ENCODE results near the gene PIM2.
"Not testable (repeated sequence)": the region's sequence is repeated elsewhere in the genome, so short reads cannot be mapped to it uniquely, and the experiment has no call there.

The PIM2 gene

DNA sequence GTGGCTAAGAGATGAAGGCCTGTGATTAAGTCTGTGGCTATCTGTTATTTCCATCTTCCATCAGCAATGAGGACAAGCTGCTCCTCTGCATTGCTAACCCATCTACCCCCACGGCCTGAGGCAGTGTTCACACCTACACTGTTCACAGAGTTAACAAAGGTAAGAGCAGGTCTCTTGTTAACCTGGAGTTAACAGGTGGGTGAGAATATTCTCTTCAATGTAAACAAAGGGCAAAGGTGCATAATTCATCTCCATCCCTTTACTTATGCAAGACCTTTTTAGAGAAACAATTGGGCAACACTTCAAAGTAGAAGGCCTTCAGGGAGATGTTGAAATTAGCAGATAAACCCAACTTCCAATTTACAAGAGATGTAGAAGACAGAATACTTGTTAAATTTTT, 10.2 kb downstream of the PIM2 start:
- DNase-seq (ENCODE audit: low read depth in 2 of 2): no peak

DNA sequence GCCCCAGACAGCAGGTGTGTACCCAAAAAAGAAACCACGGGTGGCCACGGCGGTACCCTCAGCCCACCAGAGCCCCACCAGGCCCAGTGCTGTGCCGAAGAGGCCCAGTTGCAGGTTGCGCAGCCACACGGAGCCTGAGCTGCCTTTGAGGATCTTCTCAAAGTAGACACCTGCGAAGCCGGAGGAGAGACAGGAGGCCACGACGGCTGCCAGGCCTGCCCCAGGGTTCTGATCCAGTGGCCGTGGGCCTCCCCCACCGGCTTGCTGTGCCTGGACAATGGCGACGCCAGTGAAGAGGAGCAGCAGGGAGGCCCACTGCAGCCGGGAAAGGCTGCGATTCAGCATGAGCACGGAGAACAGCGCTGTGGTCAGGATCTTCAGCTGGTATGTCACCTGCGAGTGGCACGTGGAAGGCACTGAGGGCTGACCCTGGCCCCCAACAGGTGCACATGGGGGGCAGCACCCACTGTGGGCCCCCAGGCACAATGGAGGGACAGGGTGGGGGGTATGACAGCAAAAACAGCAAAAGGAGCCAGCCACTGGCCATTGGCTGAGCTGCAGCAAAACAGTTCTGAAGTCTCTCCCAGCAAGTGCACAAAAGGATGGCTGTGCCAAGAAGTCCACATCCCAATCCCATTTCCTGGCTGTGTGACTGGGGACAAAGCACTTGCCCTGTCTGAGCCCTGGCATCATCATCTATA, 13.6 kb downstream of the PIM2 start:
- no peak for DNase-seq (ENCODE audit: low read depth in 2 of 2)

DNA sequence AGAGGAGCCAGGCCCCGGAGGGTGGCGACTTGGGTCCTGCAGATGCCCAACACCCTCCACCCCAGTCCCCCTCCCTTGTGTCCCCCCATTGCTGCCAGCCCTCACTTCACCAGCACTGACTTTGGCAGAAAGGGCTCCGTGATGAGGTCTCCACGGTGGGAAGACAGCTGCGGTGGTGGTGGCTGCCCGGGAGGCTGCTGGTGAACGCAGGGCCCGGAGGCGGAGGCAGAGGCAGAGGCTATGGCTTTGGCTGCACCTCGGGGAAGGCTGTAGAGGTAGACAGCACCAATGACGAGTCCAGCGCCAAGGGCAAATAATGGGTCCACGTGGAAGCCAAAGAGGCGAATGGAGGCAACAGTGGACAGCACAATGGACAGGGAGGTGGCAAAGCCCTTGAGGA, 14.2 kb downstream of the PIM2 start:
- DNase-seq (ENCODE audit: low read depth in 2 of 2): no peak

DNA sequence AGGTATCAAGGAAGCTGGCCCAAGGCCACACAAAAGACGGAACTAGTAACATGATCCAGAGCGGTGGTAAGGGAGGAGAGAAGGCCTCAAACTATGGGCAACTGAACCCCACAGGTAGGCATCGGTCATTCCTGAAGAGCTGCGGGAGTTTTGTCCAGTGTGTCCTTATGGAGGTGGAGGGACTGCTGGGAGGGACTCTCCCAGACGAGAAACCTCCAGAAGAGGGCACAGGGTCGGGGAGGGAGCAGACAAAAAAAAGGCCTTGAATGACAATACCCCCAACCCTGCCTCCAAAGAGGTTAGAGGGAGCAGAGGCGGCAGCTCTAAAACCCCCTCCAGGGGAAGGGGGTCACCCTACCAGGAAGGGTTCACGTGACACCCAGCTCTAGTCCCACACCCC, 14.6 kb downstream of the PIM2 start:
- no peak for DNase-seq (ENCODE audit: low read depth in 2 of 2)

DNA sequence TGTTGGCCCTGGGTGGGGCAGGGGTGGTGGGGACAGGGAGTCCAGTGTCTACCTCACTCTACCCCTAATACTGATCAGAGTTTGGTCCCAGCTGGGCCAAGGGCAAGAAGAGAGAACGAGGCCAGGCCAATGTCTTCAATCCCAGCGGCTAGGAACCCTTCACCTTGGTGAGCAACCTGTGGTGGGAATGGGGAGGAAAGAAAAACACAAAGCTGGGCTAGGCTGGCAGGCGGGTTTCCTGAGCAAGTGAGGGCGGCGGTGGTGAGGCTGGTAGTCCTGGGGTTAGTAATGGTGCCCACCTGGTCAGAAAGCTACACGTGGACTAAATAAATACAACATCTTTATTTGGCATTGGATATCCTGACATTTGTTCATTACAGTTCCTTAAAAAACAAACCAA, 15.5 kb downstream of the PIM2 start:
- no peak for DNase-seq (ENCODE audit: low read depth in 2 of 2)

DNA sequence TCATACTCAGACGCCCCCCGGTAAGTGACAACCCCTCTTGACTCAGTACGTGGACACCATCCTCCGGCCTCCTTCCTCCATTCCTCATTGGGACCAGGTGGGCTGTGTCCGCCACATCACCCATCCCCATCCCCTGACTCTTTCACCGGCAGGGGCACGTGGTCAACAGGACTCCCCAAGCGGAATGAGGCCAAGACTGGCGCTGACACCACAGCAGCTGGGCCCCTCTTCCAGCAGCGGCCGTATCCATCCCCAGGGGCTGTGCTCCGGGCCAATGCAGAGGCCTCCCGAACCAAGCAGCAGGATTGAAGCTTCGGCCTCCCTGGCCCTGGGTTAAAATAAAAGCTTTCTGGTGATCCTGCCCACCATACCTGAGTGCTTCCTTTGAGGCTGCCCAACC, 16.0 kb downstream of the PIM2 start:
- no peak for DNase-seq (ENCODE audit: low read depth in 2 of 2)

DNA sequence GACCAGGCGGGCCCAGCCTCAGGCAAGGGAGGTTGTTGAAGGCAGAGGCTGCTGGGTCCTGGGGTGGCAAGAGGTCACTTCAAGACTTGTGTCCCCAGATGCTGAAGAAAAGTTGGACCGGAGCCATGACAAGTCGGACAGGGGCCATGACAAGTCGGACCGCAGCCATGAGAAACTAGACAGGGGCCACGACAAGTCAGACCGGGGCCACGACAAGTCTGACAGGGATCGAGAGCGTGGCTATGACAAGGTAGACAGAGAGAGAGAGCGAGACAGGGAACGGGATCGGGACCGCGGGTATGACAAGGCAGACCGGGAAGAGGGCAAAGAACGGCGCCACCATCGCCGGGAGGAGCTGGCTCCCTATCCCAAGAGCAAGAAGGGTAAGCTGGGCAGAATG, 16.7 kb downstream of the PIM2 start:
- DNase-seq (ENCODE audit: low read depth in 2 of 2): no peak

DNA sequence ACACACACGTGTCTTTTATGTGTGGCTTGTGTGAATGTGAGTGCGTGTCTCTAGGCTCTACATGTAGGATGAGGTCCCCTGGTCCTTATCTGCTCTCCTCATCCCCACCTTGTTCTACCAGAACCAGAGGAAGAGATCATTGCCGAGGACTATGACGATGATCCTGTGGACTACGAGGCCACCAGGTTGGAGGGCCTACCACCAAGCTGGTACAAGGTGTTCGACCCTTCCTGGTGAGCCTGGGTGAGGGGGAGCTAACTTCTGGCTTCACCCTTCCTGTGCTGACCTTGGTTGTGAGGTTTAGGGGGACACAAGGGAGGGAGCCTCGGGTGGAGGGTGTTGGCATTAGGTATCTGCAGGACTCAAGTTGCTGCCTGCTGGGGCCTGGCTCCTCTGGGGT, 17.8 kb downstream of the PIM2 start:
- no peak for DNase-seq (ENCODE audit: low read depth in 2 of 2)

DNA sequence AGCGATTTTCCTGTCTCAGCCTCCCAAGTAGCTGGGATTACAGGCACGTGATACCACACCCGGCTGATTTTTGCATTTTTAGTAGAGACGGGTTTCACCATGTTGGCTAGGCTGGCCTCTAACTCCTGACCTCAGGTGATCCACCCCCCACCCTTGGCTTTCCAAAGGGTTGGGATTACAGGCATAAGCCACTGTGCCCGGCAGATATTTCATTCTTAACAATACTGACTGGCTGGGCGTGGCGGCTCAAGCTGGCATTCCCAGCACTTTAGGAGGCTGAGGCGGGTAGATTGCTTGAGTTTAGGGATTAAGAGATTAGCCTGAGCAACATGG, 19.8 kb downstream of the PIM2 start:
- no peak for DNase-seq (ENCODE audit: low read depth in 2 of 2)

DNA sequence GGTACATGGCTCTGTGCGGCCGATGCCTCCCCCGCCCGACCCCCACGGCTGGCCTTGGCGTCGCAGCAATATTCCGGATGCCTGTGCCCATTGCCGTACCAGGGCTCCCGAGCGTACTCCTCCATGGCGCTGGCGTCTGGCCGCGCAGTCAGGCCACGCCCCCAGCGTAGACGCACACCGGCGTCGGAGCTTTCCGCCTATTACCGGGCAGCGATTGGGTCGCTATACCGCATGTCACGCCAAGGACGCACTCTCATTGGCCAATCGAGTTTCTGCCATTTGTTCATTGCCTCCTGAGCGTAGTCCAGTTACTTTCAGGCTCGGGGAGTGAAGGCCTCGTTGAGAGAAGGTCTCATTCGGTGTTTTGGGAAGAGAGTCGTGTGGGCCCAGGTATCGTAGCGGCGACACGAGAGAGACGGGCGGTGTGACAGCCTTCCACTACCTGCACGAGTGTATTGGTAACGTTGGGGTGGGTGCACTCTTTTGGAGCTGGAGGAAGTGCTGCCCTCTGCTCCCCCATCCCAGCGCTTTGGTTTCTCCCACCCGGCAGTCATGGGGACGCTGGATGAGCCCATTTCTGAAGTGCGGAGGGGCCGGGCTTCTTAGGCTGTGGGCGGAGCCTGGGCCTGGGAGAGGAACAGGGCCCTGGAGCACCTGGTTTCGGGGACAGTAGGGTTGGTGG, 21.1 kb downstream of the PIM2 start, which contains the start of the genes PQBP1 and TIMM17B:
PQBP1 (plus strand) TSS at position 306 of the 682 bp plus-strand sequence. CDS start 580 bp downstream, outside the sequence.
TIMM17B (minus strand) TSS at position 144 of the 682 bp plus-strand sequence; CDS start at position 125, 19 bp downstream.
- peak; percentile 77 to 80 for DNase-seq (ENCODE audit: low read depth in 2 of 2)

DNA sequence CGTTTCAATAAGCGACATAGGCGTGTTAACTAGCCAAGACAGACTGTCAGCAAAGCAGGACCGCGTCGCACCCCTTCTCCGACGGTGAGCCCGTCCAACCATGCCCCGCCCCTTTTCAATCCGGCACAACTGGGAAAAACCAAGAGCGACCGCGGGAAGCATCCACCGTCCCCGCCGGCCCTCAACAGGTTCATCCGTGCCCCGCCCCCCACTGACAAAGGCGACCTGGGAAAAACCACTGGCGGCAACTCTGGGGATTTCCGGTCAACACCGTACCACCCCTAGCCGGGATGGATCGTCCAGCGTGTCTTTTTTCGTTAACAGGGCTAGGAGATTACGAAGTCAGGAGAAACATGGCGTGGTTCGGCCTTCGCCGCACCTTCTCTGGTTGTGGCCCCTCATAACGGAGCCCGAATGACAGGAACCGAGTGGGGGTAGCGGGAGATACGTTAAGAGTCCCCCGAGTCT, 21.6 kb downstream of the PIM2 start:
- no peak for DNase-seq (ENCODE audit: low read depth in 2 of 2)

DNA sequence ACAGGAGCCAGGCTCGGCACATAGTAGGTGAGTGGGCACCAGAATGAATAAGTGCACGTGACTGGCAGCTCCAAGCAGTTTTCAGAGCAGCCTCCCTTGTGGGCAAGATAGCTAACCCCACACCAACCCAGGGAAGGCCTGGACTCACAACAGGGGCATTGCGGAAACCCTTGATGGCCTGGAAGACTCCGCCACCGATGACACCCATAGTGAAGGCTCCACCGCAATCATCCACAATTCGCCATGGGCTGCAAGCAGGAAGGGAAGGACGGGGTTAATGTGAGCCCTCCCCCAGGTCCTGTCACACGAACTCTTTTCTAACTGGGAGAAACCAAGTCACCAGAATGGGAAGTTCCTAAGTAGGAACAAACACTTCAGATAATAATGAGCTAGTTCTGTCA, 22.2 kb downstream of the PIM2 start:
- DNase-seq (ENCODE audit: low read depth in 2 of 2): no peak

DNA sequence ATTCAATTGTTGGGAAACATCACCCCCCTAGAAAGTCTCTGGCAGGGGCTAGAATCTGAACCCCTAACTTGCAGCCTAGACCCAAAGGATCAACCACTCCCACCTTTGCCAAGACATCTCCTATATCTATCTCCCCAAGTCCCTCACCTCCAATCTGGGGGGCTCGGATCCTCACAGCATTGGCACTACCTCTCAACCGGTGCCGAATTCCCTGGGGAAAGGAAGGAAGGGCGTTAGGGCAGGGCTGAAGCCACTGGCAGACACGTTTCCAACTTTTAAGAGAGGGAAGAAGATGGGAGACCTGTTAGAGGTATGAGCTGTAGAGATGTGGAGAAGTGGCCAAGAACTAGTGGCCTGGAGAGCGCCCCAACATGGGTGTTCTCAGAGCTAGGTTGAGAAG, 23.9 kb downstream of the PIM2 start:
- DNase-seq (ENCODE audit: low read depth in 2 of 2): no peak

DNA sequence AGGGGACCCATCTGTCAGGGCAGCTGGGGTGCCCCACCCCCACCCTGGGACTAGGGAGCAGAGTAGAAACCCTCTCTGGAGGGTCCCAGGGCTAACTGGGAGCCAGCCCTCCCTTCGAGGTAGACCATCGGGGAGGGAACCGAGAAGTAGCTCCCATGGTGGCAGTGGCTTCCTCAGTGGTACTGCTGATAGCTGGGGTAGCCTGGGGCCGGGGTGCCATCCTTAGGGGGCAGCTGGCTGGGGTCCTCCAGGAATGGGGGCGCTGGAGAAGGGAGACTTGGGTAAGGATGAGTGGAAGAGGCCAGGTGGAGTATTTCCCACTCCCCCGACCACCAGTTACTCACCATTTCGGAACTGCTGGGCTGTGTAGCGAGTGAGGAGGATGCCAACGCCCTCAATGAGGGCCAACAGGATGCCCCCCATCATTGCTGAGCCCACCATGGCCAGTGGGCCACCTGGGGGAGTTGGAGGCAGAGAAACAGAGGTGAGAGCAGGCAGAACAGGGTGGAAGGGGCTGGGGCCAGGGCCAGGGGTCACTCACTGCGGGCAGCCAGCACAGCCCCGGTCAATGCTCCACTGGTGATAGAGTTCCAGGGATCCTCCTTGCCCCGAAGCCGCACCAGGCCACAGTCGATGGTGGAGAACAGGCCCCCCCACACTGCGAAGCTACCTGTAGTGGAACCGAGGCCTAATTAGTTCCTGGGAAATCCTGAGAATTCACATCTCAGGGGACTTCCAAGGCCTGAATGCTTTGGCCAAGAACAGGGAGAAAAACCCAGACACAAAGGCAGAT, 25.1 kb downstream of the PIM2 start:
- no peak for DNase-seq (ENCODE audit: low read depth in 2 of 2)

DNA sequence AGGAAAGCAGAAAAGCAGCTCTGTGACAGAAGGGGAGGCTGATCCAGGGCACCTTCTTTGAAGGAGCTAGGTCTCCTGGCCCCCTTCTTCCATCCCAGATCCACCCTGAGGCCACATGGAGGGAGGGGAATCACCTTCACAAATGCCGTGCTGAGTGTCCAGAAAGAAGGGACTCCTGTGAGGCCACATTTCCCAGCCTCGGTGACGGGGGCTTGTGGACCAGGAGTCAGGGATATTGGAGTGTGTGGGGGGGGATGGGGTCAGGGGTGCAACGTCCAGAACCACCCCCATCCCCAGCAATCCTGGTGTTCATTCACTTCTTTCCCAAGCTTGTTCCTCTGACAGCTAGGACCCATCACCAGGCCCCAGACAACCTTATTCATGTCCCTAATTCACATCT, 25.9 kb downstream of the PIM2 start:
- DNase-seq (ENCODE audit: low read depth in 2 of 2): no peak

DNA sequence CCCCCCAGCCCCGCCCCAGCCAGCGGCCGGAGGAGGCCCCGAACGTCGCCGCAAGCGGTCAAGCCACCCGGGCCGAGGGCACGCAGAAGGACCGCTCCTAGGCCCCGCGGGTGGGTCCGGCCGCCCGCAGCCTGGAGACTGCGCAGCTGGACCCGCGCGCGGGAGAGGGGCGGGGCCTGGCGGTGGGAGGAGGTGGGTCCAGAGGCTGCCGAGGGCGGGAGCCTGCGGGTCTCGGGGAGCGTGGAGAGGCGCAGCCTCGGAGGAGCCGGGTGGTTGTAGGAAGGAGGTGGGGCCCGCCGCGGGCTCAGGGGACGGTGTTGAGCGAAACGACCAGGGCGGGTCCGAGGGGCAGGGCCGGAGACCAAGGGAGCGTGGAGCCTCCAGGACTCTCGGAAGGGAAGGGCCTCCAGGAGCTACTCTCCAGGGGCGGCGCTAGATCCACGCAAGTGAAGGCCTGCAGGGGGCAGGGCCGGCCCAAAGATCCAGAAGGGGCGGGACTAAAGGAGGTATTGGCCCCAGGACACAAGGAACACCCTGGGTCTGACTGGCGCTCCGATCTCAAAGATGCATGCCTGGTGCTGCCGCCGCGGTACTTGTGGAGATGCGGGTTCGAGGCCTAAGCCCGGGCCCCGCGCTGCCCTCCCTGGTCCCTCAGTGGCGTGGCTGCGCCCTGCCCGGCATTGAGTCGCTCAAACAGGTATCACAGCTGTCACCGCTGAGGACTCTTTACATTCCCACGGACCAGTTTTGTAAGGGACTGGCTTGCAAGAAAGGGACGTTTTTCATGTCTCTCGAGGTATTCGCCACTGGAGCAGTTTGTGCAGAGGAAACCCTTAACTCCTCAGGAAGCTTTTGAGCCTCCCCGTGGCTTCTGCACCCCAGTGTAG, 27.2 kb downstream of the PIM2 start:
- peak; percentile 50 to 64 for DNase-seq (ENCODE audit: low read depth in 2 of 2)

DNA sequence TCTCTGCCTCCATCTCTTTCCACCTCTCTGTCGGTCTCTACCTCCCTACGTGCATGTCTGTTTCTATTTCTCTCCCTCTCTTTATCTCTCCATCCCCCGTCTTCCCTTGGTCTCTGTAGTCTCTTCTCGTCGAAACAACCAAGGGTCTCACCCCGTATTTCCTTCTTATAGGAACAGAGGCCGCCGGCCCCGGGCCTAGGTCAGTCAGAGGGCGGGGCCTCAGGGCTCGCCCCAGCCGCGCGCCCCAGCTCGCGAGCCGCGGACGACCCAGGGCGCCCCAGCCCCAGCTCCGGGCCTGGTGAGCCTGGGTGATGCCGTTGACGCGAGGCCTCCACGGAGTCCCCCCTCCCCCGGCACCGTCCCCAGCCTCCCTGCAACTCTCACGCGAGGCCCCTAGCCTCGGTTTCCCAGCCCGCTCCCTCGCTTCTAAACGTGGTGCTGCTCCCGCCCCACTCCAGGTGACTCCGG, 27.9 kb downstream of the PIM2 start:
- no peak for DNase-seq (ENCODE audit: low read depth in 2 of 2)

DNA sequence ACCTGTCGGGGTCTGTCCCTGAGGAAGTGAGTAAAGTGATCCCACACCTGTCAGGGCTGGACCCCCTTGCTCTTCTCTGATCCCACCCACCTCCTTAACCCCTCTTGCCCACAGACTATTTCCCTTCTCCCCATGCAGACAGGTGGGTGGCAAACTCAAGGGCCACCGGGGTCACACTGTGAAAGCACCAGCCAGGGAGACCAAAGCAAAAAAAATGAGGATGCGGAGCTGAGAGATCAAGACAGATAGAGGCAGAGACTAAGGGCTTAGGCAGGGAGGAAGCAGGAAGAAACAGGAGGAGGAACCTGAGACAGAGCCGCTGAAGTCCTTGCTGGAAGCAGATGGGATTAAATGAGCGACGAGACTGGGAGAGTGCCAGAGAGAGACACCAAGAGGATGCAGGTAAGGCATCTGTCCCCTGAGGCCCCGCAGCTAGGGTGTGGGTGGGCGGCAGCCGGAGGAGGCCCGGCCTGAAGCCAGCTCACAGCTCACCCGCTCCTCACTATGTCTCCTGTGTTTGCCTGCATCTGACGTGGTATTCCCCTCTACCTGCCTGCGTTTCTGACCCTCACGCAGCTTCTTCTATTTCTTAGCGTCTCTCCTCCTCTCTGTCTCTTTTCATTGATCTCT, 28.4 kb downstream of the PIM2 start:
- DNase-seq (ENCODE audit: low read depth in 2 of 2): no peak

DNA sequence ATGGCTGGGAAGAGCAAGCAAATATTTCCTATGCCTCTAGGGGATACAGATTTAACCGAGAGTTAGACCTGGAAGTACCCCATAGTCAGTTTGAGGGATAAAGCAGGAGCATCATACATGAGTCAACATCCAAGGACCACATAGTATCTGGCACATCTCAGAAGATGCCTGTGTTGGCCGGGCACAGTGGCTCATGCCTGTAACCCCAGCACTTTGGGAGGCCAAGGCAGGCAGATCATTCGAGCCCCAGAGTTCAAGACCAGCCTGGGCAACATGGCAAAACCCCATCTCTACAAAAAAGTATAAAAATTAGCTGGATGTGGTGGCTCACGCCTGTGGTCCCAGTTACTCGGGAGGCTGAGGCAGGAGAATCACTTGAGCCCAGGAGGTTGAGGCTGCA, 32.2 kb downstream of the PIM2 start:
- DNase-seq (ENCODE audit: low read depth in 2 of 2): not testable (repeated sequence)

DNA sequence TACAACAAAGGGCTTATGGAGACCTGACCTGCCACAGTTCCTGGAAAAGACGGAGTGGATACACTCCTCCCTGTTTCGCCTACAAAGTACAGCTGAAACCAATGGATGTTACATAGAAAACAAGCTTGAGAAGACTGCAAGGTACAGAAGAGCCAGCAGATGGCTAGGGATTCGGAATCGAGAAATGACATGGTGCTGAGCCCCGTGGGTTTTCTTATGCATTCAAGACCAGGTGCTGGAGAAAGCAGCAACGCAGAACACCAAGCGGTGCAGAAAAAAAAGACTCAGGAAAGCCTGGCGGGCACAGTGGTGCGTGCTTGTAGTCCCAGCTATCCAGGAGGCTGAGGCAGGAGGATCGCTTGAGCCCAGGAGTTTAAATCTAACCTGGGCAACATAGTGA, 35.1 kb downstream of the PIM2 start:
- DNase-seq (ENCODE audit: low read depth in 2 of 2): no peak

DNA sequence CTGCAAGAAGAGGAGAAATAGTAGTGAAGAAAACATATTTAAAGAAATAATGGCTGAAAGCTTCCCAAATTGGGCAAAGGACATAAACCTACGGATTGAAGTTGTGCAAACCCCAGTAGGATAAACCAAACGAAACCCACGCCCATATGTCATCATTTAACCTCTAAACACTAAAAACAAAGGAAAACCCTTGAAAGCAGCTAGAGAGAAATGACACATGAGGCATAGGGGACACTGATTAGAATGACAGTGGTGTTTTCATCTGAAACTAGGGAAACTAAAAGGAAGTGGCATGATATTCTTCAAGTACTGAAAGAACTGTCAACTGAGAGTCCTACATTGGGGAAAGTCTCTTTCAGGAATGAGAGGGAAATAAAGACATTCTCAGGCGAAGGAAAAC, 41.9 kb downstream of the PIM2 start:
- not testable (repeated sequence) for DNase-seq (ENCODE audit: low read depth in 2 of 2)
